Measurements from ENCODE around the gene USP3. TPM values are rescaled to one million over a fixed set of nuclear protein-coding genes. Genes with fewer than 3 reads are reported as not detected.
"Not testable (repeated sequence)": the region's sequence is repeated elsewhere in the genome, so short reads cannot be mapped to it uniquely, and the experiment has no call there.

Gene USP3
- total and polyA plus RNA-seq, 2 of the 4 experiments (the other 2 are of a cell fraction): 17.3 to 52.3 TPM

DNA sequence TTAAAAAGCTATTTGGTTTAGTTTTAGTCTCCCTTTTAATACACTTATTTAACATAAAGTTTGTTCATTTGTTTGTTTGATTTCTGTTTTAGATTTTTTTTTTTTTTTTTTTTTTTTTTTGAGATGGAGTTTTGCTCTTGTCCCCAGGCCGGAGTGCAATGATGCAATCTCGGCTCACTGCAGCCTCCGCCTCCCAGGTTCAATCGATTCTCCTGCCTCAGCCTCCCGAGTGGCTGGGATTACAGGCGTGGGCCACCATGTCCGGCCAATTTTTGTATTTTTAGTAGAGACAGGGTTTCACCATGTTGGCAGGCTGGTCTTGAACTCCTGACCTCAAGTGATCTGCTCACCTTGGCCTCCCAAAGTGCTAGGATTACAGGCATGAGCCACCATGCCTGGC, 16.1 kb downstream of the USP3 start:
- H3K36me3 ChIP-seq (ENCODE audit: control insufficient read depth, insufficient read depth, low read length); H2AK5ac ChIP-seq (ENCODE audit: low read depth, low read length); in situ Hi-C loops (cut with MboI; ENCODE audit: low sequenced_read_pairs); H3K4me2 ChIP-seq (ENCODE audit: low read depth, low read length); H4K91ac ChIP-seq (ENCODE audit: insufficient read depth, low read depth, low read length); H2BK15ac ChIP-seq (ENCODE audit: low read depth, low read length); ATAC-seq (ENCODE audit: low read depth); H3K27me3 ChIP-seq (ENCODE audit: control insufficient read depth, insufficient read depth, low read length); intact Hi-C loops (cut with micrococcal nuclease); CTCF ChIA-PET; H3K23ac ChIP-seq (ENCODE audit: low read depth, low read length); H3K9me3 ChIP-seq (ENCODE audit: control insufficient read depth, insufficient read depth, low read length); H3K4me3 ChIP-seq (ENCODE audit: insufficient read depth, low read depth, low read length); H3K4ac ChIP-seq (ENCODE audit: low read depth, low read length); H4K5ac ChIP-seq (ENCODE audit: low read depth, low read length); H3K14ac ChIP-seq (replicated peaks; ENCODE audit: low read depth, low read length); POLR2A ChIA-PET (ENCODE audit: unreplicated experiment); H2AK9ac ChIP-seq (replicated peaks; ENCODE audit: low read depth, low read length, poor library complexity); dilution Hi-C loops (cut with HindIII; ENCODE audit: low sequenced_read_pairs, unreplicated experiment); H3K27ac ChIP-seq (ENCODE audit: insufficient read depth, low read length); H3K18ac ChIP-seq (ENCODE audit: low read depth, low read length); H3K9ac ChIP-seq (ENCODE audit: low read depth, low read length); H3K56ac ChIP-seq (ENCODE audit: extremely low read depth, insufficient read depth, low read length); H2BK5ac ChIP-seq (ENCODE audit: low read depth, low read length, poor library complexity, severe bottlenecking); H4K8ac ChIP-seq (ENCODE audit: low read depth in 2 of 2, low read length in 2 of 2); DNase-seq; H2AFZ ChIP-seq (replicated peaks; ENCODE audit: low read length, poor library complexity); BruUV-seq (replicated peaks); H2BK20ac ChIP-seq (ENCODE audit: low read depth, low read length); H2BK120ac ChIP-seq (ENCODE audit: low read depth, low read length): not testable (repeated sequence)
- Histone ChIP-seq H3K9me1 (ENCODE audit: insufficient read depth, low read length) (peaks cover 23% of the 10 kb centered on the region), H4K20me1 (ENCODE audit: insufficient read depth, low read length) (peaks cover 64% of the 10 kb centered on the region), H3K4me1 (ENCODE audit: control insufficient read depth, insufficient read depth, low read length) (peaks cover 20% of the 10 kb centered on the region), H3K79me1 (ENCODE audit: low read depth in 1 of 2, low read length in 2 of 2) (peaks cover 34 to 79% of the 10 kb centered on the region in 2 experiments)
- WGBS, 2 experiments (ENCODE audit: extremely low coverage in 2 of 2, insufficient read length in 1 of 2): 100% methylated on average over 2 of the region's 7 CpGs; no CpG with 5 or more reads in 1 of the 2 experiments
